NCI-H1417 (cell line): Measurements from ENCODE around the gene LIMS3.
"Not testable (repeated sequence)": the region's sequence is repeated elsewhere in the genome, so short reads cannot be mapped to it uniquely, and the experiment has no call there.

Experiments used
- DNase-seq, 3 experiments: peaks; one replicate each; lab custom pipeline; 2025; lab: John Stamatoyannopoulos, UW

LIMS3 gene

GRCh38 chr2:109927803-109928202 is 29.3 kb downstream of the LIMS3 start:
- not testable (repeated sequence) for DNase-seq

- DNase-seq: not testable (repeated sequence)
These were observed 30.7 kb downstream of the LIMS3 start for GRCh38 chr2:109929222-109929621.

DNA sequence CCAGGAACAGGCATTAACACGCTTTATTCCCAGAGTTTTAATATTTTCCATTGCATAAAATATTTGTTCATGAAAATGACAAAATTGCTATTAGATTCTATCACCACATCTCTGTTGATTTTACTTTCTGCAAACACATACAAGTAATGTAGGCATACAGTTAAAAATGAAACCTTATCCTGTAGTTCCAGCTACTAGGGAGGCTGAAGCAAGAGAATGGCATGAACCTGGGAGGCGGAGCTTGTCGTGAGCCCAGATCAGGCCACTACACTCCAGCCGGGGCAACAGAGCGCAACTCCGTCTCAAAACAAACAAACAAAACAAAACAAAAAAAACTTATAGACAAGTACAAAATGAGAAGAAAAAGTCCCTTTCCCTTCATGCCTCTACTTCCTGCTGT is 38.0 kb downstream of the LIMS3 start:
- not testable (repeated sequence) for DNase-seq

DNA sequence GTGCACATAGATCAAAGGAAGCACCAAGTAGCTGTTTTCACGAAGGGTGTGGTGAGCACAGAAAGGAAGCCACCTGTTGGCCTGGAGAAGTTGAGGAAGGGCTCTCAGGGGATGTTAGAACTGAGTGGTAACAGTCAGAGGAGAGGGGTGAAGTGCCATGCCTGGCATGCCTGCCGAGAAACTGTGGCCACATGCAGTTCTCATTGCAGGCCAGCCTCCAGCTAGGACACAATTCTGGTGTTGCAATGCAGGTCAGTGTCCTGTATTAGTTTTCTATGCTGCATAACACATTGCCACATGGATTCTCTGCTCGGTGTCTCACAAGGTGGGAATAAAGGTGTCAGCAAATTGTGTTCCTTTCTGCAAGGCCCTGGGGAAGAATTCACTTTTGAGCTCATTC is 46.9 kb downstream of the LIMS3 start:
- not testable (repeated sequence) for DNase-seq

- not testable (repeated sequence) for DNase-seq
These were observed 48.9 kb downstream of the LIMS3 start for GRCh38 chr2:109947262-109947958.

- DNase-seq: not testable (repeated sequence)
These were observed 49.6 kb downstream of the LIMS3 start for GRCh38 chr2:109947959-109948520.

GRCh38 chr2:109950146-109950843 is 51.8 kb downstream of the LIMS3 start:
- not testable (repeated sequence) for DNase-seq

- DNase-seq: not testable (repeated sequence)
These were observed 65.5 kb downstream of the LIMS3 start for GRCh38 chr2:109963942-109964341.

DNA sequence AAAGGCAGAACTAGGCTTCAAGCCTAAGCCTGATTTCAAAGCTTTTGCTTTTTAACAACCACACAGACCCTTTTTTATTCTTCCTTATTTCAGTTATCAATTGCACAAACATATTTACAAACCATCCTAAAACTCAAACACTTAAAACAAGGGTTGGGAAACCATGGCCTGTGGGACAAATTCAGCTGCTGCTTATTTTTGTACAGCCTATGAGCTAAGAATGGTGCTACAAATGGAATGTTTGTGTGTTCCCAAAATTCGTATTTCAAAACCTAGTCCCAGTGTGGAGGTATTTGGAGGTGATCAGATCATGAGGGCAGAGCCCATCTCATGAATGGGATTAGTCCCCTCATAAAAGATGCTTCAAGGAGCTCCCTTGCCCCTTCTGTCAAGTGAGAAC is 67.0 kb downstream of the LIMS3 start:
- DNase-seq: not testable (repeated sequence)

GRCh38 chr2:109966107-109966736 is 67.7 kb downstream of the LIMS3 start:
- not testable (repeated sequence) for DNase-seq

DNA sequence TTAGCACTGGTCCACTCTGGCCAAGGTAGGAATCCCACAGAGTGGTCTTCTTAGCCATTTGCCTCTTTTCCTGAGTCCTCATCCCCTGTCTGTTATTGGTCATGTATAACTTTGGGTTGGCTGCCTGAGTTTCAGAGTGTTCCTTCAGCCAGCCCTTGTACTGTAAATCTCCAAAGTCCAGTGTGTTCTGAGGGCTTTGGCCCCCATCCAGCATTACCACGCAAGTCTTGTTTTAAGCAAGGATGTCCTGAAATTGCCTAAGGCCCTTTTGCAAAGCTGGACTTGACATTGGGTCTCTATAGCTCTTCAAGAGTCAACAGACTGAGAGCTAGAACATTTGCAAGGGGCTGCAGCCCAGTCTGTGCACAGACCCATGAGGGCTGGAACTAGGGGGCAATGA is 68.4 kb downstream of the LIMS3 start:
- DNase-seq: not testable (repeated sequence)

DNA sequence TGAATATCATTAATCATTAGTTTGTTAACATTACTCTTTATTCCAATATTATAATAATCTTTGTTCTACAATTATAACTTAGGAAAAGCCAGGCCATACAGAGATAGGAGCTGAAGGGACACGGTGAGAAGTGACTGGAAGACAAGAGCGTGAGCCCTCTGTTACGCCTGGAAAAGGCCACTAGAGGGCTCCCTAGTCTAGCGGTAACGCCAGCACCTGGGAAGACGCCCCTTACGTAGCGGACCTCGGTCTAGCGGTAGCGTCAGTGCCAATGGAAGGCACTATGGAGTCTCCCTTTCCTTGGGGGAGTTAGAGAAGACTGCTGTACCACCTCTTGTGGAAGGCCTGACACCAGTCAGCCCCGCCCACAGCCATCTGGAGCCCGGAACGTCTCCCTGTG is 71.4 kb downstream of the LIMS3 start:
- not testable (repeated sequence) for DNase-seq

GRCh38 chr2:109971710-109972109 is 73.2 kb downstream of the LIMS3 start:
- DNase-seq: not testable (repeated sequence)
